NCI-H748 treated with DMSO at 0.1 percent for 48 hours (cell line): ENCODE results near the gene KIF26A.
"Not testable (repeated sequence)": the region's sequence is repeated elsewhere in the genome, so short reads cannot be mapped to it uniquely, and the experiment has no call there.

Experiments used
- DNase-seq: peaks from one replicate; lab custom pipeline; 2025; lab: John Stamatoyannopoulos, UW

The KIF26A gene

DNA sequence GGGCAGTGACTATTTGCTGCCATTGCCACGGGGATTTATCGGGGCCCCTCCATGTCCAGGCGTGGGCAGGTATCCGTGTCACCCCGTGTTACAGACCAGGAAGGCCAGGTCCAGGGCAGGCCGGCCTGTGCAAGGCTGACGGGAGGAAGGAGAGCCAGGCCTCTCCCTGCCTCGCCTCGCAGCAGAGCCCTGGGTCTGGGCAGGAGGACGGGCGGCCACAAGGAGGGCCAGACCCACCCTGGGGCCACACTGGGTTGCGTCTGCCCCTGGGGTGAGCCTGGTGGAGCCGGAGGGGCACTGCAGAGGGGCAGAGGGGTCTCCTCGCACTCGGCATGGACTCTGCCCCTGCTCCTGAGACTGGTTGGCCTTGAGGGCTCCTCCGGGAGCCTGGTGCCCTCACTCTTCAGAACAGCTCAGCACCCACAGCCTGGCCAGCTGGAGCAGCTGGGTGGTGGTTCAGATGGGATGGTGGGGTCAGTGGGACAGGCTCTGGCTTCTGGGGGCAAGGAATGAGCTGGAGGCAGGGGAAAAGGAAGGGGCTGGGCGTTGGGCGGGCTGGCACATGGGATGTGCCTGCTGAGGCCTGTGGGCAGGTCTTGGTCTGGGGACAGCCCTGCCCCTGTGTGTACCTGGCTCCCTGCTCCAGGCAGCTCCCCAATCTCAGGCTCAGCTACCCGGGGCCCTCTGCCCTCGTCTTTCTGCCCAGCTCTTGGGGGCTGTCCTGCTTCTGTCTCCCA lies 53.9 kb downstream of the KIF26A start:
- no peak for DNase-seq

DNA sequence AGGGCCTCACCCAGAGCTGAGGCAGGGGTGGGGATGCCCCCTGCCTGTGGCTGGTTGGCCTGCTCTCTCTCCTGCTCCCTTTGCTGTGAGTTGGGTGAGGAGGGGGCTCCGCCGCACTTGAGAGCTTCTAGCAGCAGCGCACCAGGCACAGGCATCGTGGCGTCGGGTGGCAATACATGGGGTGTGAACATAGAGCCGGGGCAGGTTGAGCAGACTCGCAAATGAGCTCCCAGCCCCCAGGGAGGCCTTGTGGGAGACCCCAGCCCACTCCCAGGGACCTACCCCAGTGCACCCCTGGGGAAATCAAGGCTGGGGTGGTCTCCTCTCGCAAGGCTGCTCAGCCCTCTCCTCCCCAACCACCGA lies 54.5 kb downstream of the KIF26A start:
- no peak for DNase-seq

- no peak for DNase-seq
Measured at GRCh38 chr14:104194016-104194415, 55.6 kb downstream of the KIF26A start.

- no peak for DNase-seq
Measured at GRCh38 chr14:104194716-104195115, 56.3 kb downstream of the KIF26A start.

- no peak for DNase-seq
Measured at GRCh38 chr14:104195361-104195760, 57.0 kb downstream of the KIF26A start.

- peak; percentile 67 for DNase-seq
Measured at GRCh38 chr14:104195878-104196277, 57.5 kb downstream of the KIF26A start.

GRCh38 chr14:104196461-104197140 lies 58.2 kb downstream of the KIF26A start:
- DNase-seq = no peak

DNA sequence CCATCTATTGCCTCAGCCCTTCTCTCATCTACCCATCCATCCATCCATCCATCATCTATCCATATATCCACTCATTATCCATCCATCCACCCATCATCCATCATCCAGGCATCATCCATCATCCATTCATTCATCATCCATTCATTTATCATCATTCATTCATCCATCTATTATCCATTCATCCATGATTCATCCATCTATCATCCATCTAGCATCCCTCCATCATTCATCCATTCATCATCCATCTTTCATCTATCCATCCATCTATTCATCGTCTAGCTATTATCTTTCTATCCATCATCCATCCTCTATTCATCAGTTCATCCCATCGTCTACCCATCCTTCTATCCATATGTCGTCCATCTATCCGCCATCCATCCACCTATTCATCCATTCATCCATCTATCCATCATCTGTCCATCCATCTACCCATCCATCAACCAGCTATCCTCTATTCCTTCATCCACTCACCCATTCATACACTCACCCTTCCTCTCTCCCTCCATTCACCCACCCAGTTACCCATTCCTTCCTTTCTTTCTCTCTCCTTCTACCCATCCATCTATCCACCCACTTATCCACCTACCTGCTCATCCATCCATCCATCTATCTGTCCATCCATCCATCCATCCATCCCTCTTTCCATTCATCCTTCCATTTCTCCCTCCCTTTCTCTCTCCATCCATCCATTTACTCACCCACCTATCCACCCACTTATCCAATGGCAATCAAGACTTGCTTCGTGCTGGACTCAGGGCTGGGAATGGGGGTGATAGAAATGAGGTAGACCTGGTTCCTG lies 59.3 kb downstream of the KIF26A start:
- DNase-seq = no peak

- DNase-seq = peak; percentile 33
Measured at GRCh38 chr14:104199266-104199895, 61.0 kb downstream of the KIF26A start.

DNA sequence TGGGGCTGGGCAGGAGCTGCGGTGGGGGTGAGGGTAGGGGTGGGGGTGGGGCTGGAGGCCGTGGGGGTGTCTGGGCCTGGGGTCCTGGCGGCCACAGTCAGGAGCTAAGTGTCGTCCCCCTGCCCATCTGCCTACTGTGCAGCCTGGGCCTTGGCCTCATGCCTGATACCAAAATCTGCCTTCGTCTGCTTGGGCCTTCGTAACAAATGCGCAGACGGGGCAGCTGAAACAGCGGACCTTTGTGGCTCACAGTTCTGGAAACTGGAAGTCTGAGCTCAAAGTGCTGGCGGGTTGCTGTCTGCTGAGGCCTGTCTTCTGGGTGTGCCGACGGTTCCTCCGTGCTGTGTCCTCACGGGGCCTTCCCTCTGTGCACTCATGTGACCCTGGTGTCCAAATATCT lies 61.7 kb downstream of the KIF26A start:
- DNase-seq = no peak

- DNase-seq = no peak
Measured at GRCh38 chr14:104200591-104200990, 62.2 kb downstream of the KIF26A start.

GRCh38 chr14:104201063-104201462 lies 62.7 kb downstream of the KIF26A start:
- no peak for DNase-seq

- no peak for DNase-seq
Measured at GRCh38 chr14:104201496-104201895, 63.1 kb downstream of the KIF26A start.

DNA sequence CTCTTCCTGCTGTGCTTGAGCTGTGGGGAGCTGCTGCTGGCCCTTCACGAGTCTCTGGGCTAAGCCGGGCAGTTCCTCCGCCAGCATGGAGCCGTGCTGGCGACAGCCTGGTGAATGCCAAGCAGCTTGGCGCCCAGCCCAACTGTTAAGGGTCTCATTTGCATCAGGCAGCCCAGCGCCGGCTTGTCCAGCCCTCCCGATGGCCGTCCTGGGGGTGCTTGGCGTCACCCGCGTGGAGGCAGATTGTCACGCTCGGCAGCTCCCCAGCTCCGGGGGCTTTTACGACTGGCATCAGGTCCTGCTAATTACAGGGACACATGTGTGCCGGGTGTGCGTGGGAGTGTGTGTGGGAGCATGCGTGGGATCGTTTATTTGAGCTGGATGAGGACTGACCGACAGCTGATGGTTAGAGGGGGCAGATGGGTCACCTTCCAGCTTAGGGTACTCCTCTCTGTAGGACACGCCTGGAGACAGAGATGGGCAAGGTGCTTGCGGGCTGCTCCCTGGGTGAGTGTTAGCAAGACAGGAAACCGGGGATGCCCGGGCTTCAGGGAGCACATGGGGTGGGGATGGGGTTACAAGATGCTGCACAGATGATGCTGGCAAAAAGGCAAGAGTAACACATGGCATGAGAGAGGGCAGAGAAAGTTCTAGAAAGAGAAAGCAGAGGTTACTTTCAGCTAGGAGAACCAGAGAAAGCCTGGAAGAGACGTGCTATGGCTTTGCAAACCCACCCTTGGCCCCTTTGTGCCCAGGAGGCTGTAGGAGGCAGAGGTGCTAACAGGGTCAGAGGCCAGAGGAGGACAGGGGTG lies 64.1 kb downstream of the KIF26A start:
- peak; percentile 39 for DNase-seq

- DNase-seq = no peak
Measured at GRCh38 chr14:104203071-104203425, 64.7 kb downstream of the KIF26A start.

GRCh38 chr14:104204660-104205149 lies 66.3 kb downstream of the KIF26A start:
- DNase-seq = no peak

- DNase-seq = no peak
Measured at GRCh38 chr14:104205781-104206180, 67.4 kb downstream of the KIF26A start.

DNA sequence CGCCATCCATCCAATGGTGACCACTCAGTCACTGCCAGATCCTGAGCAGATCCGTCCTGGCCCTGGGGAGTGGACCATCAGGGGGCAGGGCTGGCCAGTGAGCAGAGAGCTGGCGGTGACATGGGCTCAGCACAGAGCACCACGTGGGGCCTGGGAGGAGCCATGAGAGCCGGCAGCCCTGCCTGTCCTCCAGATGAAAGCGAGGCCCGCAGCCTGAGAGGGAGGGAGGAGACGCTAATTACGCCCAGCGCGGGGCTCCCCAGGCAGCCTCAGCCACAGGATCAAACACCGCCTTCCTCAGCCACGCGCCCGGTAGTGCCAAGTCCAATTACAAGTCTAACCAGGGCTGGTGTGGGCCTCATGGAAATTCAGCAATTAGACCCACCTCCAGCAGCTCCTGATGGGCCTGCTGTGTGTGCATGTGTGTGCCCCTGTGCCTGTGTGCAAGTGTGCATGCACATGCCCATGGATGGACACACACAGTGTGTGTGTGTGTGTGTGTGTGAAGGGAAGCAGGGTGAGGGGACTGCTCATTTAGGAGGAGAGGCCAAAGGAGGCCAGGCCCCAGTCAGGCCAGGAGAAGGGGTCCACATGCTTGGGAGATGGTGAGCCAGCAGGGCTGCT lies 68.0 kb downstream of the KIF26A start:
- no peak for DNase-seq

- DNase-seq = no peak
Measured at GRCh38 chr14:104207142-104208014, 69.0 kb downstream of the KIF26A start.

GRCh38 chr14:104208015-104208295 lies 69.6 kb downstream of the KIF26A start:
- not testable (repeated sequence) for DNase-seq
